ENCODE data around the gene ESR1.
"Not testable (repeated sequence)": the region's sequence is repeated elsewhere in the genome, so short reads cannot be mapped to it uniquely, and the experiment has no call there.

The ESR1 gene

DNA sequence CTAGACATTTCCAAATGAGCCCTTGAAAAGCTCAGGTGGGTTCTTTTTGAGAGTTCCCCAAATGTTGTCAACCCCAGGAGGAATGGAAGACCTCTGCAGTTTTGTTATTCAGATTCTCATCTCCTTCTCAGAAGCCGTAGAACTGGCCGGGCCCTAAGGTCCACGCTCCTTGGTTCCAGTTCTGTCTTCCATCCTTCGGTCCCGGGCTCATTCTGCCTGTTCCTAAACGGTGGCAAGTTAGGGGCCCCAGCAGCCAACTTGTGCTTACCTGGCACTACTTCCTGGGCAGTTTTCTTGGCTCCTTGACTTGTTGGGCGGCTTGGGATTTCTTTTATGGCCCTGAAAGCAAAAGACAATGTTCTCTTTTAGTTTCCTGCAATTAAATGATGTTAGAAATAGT, 6.4 kb downstream of the ESR1 start:
- DNase-seq (ENCODE audit: low read depth), result no peak

GRCh38 chr6:151814614-151815013, 7.1 kb downstream of the ESR1 start:
- no peak for DNase-seq (ENCODE audit: low read depth)

DNA sequence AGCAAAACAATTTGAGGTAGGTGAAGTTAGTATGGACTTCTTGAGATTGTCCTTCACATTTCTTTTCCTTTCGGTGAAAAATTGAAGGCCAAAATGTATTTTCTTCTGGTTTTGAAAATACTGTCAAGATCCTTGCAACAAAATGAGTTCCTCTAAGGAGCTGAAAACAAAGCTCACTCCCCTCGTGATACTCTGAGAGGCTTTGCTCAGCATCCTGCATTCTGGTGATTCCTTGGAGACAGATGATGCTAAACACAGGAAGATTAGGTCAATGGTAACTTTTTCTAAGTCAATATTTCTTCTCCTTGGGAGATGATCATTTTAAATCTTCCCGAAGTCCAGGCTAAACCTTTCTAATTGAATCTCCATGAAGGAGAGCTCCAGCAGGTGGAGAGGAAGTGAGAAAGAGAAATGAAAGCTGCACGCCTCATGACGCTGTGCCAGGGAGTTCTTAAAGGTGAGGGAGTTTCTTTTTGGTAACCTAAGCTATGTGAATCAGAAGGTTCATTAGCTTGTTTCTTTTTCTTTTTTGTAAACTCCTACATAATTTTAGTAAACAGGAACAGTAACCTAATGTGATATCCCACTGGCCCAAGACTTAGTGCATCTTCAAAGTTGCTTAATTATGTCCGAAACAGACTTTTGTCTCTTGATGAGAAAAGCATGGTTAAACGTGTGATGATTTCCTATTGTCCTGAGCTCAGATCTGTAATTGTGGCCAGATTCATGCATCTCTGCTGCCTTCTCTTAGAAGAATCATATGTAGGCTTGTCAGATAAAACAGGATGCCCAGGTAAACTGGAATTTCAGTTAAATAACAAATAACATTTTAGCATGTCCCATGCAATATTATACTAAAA, 15.0 kb downstream of the ESR1 start:
- no peak for DNase-seq (ENCODE audit: low read depth)

DNA sequence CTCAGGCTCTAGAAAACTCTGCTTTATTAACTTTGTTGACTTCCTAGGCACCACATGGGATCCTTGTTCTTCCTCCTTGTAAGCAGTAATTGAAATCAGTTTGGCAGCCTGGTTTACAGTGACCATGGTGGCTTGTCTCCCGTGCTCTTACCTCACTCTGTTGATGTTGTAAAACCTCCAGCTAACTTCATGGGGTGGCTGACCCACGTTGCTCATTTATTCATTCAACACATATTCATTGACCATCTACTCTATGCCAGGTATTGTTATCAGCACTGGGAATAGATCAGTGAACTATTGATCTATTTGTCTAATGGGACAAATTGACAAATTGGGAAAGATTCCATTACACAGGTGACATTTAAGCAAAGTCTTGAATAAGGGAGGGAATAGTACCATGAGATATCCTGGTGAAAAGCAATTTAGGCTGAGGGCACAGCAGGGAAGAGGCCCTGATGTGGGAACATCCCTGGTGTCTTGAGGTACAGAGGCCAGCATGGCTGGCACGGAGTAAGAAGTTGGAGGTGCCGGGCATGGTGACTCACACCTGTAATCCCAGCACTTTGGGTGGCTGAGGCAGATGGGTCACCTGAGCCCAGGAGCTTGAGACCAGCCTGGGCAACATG, 19.1 kb downstream of the ESR1 start:
- DNase-seq (ENCODE audit: low read depth), result no peak

GRCh38 chr6:151832710-151833109, 25.2 kb downstream of the ESR1 start:
- no peak for DNase-seq (ENCODE audit: low read depth)

GRCh38 chr6:151835396-151835795, 27.9 kb downstream of the ESR1 start:
- no peak for DNase-seq (ENCODE audit: low read depth)

DNA sequence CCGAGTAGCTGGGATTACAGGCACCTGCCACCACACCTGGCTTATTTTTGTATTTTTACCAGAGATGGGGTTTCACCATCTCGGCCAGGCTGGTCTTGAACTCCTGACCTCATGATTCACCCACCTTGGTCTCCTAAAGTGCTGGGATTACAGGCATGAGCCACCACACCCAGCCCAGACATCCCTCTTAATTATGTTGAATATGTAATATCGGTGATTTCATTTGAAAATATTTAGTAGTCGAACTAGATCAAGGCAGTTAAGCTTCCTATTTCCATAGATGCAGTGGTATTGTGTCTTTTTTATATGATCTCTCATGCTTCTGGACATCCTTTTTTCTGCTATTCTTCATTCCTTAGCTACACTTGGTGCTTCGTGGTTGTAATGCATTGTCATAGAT, 29.7 kb downstream of the ESR1 start:
- DNase-seq (ENCODE audit: low read depth), result no peak

DNA sequence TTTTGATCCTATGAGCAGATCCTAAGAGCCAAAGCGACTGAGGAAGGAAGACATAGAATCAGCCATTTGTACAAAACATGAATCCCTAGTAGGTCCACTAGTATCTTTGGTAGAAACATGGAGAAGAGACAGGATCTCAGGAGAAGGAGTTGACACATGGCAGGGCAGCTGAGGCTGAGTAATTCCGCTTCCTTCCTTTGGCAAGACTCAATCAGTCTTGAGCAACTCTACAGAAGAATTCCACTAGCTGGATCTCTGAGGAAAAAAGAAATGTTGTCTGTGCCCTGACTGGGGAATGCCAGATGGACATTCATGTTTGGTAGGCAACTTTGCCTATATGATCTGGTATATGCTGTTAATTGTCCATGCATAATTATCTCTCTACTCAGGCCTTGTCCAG, 35.3 kb downstream of the ESR1 start:
- DNase-seq (ENCODE audit: low read depth), result no peak

- DNase-seq (ENCODE audit: low read depth), result peak; percentile 6
Measured at GRCh38 chr6:151847064-151847463, 39.6 kb downstream of the ESR1 start.

- DNase-seq (ENCODE audit: low read depth), result no peak
Measured at GRCh38 chr6:151850479-151851003, 43.1 kb downstream of the ESR1 start.

DNA sequence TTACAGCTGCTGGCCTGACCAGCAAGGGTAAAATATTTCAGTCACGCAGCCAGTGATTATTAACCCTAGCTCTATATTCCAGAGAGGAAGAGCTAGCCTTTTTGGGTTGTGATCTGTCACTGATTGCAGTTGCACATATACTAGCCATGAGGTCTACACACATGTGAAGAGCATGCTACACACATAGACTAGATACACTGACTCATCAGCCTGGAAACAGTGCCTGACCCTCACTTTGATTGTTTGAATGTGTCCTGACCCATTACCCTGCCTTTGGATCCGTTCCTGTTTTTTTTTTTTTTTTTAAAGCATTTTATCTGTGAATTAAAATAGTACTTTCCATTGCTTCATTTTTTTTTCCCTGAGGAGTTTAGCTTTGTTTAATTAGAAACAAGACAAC, 50.8 kb downstream of the ESR1 start:
- no peak for DNase-seq (ENCODE audit: low read depth)

DNA sequence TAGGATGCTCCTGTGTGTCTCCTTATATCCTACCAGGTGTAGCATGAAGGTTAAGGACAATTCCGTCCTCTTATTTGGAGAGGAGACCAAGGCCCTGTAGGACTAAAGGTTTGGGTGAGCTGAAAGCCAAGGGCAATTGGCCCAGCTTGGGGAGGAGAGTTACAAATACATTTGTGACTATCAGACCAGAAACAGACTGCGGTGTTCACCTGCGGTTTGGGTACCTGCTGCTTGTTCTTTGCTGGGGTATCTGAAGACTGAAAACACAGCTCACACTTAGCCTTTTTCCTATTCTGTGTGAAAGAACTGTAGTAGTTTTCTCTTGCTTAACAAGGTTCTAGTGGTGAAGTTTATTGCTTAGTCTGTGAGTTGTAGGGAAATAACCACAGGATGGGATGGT, 55.0 kb downstream of the ESR1 start:
- no peak for DNase-seq (ENCODE audit: low read depth)

DNA sequence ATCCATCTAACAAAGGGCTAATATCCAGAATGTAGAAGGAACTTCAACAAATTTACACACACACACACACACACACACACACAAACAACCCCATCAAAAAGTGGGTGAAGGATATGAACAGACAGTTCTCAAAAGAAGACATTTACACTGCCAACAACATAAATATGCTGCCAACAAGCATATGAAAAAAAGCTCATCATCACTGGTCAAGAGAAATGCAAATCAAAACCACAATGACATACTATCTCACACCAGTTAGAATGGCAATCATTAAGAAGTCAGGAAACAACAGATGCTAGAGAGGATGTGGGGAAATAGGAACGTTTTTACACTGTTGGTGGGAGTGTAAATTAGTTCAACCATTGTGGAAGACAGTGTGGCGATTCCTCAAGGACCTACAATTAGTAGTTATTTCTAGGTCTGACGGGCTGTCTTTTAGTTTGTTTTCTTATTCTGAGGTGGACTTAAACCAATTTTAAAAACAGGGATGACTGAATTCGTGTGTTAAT, 59.9 kb downstream of the ESR1 start:
- DNase-seq (ENCODE audit: low read depth), result not testable (repeated sequence)

DNA sequence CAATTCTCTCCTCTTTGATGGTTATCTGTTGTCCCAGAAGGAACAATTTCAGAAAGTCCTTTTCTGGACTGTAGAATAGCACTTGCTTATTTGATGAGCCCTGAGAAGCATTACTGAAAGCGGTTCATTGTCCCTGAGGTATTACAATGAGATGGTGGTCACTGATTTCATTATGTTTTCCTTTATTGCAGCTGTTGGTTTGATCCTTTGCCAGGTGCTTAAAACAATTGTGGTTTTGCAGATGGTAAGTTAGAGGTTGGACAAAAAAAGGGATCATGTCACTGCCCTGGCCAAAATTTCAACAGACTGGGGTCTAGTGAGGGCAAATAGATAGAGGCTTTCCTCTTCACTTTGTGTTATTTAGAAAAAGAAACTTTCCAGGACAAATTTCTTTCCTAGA, 61.9 kb downstream of the ESR1 start:
- no peak for DNase-seq (ENCODE audit: low read depth)

DNA sequence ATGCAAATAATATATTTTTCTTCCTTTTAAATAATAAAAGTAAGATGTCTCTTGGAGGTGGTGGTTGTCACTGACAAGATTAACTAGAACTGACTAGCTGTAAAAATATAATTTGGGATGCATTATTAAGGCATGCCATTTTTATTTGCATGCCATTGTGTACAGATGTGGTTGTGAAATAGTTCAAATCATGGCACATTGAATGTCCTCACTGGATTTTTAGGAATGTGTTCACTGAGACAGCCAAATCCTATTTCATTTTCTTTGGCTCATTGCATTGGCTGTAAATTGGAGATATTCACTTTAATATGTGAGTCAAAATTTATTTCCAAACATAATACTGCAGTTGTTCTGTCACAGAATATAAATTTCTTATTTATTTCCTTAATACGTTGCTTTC, 62.3 kb downstream of the ESR1 start:
- DNase-seq (ENCODE audit: low read depth), result no peak

DNA sequence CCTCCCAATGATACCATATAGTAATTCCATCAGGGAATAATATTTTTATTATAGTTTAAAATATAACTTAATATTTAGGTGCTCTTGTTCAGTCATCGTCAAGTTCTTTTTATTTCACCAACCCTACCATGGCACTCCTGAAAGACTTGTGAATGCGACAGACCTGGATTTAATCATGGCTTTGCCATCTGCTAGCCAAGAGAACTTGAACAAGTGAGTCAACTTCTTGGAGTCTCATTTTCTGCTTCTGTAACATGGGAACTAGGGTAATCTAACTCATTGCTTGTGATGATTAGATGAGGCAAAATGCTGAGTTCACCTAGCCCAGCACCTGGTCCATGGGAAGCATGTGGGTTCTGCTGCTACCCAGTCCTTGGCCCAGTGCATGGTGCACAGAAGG, 62.9 kb downstream of the ESR1 start:
- no peak for DNase-seq (ENCODE audit: low read depth)

GRCh38 chr6:151875524-151875923, 68.0 kb downstream of the ESR1 start:
- no peak for DNase-seq (ENCODE audit: low read depth)

DNA sequence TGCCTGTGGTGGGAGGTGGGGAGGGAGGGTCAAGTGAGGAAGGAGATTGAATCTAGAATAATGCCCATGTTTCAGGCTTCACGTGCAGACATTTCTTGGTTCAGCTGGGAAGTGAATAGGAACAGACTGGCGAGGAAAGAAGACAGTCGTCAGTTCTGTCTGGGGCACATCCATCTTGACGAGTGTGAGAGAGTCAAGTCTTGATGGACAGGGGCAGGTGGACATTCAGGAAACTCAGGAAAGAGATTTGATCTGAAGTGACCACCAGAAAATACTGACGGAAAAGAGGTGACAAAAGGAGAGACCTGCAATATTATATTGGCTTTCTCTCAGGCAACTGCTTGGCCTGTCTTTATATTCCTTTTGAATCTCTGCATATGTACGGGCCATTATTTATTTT, 68.6 kb downstream of the ESR1 start:
- DNase-seq (ENCODE audit: low read depth), result no peak

GRCh38 chr6:151877458-151877857, 70.0 kb downstream of the ESR1 start:
- DNase-seq (ENCODE audit: low read depth), result no peak

DNA sequence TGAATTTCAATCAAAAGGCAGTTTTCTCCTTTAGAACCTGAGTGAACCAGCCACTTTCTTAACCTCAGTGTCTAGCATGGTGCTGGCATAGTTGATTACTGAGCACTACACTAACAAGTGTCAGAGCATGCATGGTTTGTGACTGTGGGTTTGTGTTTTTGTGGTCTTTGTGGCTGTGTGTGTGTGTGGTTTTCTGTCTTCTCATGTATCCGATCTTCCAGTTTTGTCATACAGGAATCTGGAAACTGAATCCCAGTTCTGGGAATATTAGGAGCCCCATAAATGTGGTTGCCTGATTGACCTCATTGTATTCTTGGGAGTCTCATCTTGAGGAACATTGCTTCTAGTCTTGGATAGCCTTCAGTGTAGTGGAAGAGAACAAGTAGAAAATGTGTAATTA, 73.7 kb downstream of the ESR1 start:
- no peak for DNase-seq (ENCODE audit: low read depth)

- no peak for DNase-seq (ENCODE audit: low read depth)
Measured at GRCh38 chr6:151882206-151882605, 74.7 kb downstream of the ESR1 start.

DNA sequence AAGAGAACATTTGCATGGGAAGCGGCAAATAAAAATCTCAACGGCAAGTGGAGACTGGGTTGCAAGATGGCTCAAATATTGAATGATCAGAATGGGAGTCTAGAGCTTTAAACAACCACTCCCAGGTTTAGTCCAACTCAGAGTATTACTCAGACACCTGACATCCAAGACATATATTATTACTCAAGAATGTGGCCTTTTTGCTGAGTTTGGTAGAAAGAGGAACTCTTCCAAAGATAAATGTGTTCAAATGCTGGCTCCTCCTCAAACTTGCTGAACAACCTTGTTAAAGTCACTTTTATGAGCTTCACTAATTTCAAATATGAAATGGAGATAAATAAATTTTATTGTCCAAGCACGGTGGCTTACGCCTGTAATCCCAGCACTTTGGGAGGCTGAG, 77.8 kb downstream of the ESR1 start:
- no peak for DNase-seq (ENCODE audit: low read depth)

- no peak for DNase-seq (ENCODE audit: low read depth)
Measured at GRCh38 chr6:151891524-151891923, 84.0 kb downstream of the ESR1 start.

Measured in GM04504 (cell line).